BLaER1 treated with 17β-estradiol and CSF1 and Interleukin-3, amounts not matched to agents 10 nM and 100 nM (cell line): ENCODE measurements around the gene PYGL.

Source experiments
- H3K27ac ChIP-seq, 11 experiments: shearing (Covaris generic); formaldehyde crosslinking; 2 replicates each; pipeline ENCODE4 v1.8.1; 2022
- H3K27me3 ChIP-seq, 11 experiments: shearing (Covaris generic); formaldehyde crosslinking; 2 replicates each; pipeline ENCODE4 v1.8.1; 2022
- H3K36me3 ChIP-seq, 11 experiments: shearing (Covaris generic); formaldehyde crosslinking; 2 replicates each; pipeline ENCODE4 v1.8.1; 2022
- H3K4me1 ChIP-seq, 10 experiments: shearing (Covaris generic); formaldehyde crosslinking; 2 replicates each; pipeline ENCODE4 v1.8.1; 2022
- H3K4me2 ChIP-seq, 11 experiments: shearing (Covaris generic); formaldehyde crosslinking; 2 replicates each; pipeline ENCODE4 v1.8.1; 2022
- H3K4me3 ChIP-seq, 10 experiments: shearing (Covaris generic); formaldehyde crosslinking; 2 replicates each; pipeline ENCODE4 v1.8.1; 2022
- H3K9ac ChIP-seq, 11 experiments: shearing (Covaris generic); formaldehyde crosslinking; 2 replicates each; pipeline ENCODE4 v1.8.1; 2022
- H3K9me3 ChIP-seq, 11 experiments: shearing (Covaris generic); formaldehyde crosslinking; replicated peaks in 1 of 11; 2 replicates each; pipeline ENCODE4 v1.8.1; 2022
- H4K20me1 ChIP-seq, 11 experiments: shearing (Covaris generic); formaldehyde crosslinking; 2 replicates each; pipeline ENCODE4 v1.8.1; 2022
- Cebpa-rat ChIP-seq, 11 experiments: shearing (Covaris generic); IDR thresholded peaks; 2 replicates each; pipeline ENCODE4 v1.8.1; 2022

Gene PYGL

DNA sequence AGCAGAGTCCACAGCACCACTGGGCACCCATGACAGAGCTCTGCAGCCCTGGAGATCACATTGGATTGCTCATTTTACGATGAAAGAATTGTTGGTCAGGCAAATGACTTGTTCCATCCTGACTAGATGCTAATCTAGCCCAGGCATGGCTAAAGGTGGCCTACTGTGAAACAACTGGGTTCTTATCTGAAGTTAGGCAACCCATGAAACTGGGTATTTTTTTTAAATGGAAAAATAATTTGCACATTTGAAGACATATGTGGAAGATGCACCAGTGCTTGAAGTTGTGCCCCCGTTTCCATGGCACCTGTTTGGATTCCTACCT lies 8.3 kb downstream of the PYGL start:
- H3K4me1 ChIP-seq: peaks cover 0 to 100% (median 36%) of the 10 kb centered on the region in 10 experiments; a peak in 13 of 20 replicates

DNA sequence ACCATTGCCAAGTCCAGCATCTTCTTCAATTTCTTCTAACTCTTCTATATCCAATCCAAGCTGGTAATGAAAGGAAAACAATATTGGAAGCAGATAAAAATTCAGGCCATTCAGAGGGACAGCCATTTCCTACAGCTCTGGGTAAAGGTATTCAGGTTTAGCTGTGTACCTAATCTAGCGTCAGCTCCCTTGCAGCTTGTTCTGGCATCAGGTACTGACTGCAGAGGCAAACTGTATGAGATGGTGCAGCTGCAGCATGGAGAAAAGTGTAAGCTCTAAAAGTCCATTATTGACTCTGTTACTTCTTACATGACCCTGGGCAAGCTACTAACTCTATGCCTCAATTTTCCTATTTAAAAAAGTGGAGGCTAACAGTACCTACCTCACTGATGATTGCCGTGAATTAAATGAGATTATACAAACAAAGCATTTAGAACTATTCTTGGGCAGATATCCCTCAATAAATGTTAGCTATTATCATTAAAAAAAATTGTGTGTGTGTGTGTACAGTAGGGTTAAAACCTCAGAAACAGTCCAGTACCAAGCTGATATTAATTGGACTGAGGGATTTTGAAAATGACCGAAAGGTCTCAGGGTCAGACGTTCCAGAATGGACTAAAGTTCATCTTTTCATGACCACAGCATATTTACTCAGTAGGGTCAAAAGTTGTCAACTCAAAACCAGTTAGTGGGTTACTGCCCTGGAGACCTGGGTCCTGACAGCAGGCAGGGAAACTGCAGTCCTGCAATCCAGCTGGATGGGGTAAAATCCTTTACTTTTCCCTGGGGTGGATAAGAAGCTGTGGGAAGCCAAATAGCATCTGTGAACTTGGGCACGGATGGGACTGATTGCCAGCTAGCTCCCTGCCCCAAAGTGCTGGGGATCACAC lies 8.9 kb downstream of the PYGL start:
- Histone ChIP-seq H3K9me3 (peaks cover 0 to 6% (median 0%) of the 10 kb centered on the region in 11 experiments; a peak in 1 of 22 replicates), H3K4me3 (peak overlapping the region in 1 of 10 experiments; percentile 4; a peak in 1 of 20 replicates), H3K27ac (peak overlapping the region in 5 of 11 experiments; percentile 65 to 80 (median 79); a peak in 4 of 22 replicates), H3K27me3 (no peaks in the 10 kb centered on the region), H3K9ac (no peak overlapping the region), H3K36me3 (peaks cover 0 to 95% (median 0%) of the 10 kb centered on the region in 11 experiments; a peak in 9 of 22 replicates), H4K20me1 (peaks cover 0 to 21% (median 0%) of the 10 kb centered on the region in 11 experiments; a peak in 2 of 22 replicates), H3K4me1 (peaks cover 0 to 100% (median 41%) of the 10 kb centered on the region in 10 experiments; a peak in 13 of 20 replicates), H3K4me2 (peak overlapping the region in 5 of 11 experiments; percentile 69 to 94 (median 82); a peak in 8 of 22 replicates)
- no peak for TF ChIP-seq Cebpa-rat (IDR thresholded peaks at IDR 0.05)

More for the DNA sequence above, 8.3 kb downstream of the PYGL start:
- Histone ChIP-seq H3K36me3 (peaks cover 0 to 95% (median 0%) of the 10 kb centered on the region in 11 experiments; a peak in 9 of 22 replicates), H3K9ac (no peak overlapping the region), H4K20me1 (peaks cover 0 to 27% (median 0%) of the 10 kb centered on the region in 11 experiments; a peak in 3 of 22 replicates), H3K4me2 (peak overlapping the region in 5 of 11 experiments; percentile 69 to 94 (median 82); a peak in 8 of 22 replicates), H3K9me3 (peaks cover 0 to 6% (median 0%) of the 10 kb centered on the region in 11 experiments; a peak in 1 of 22 replicates), H3K4me3 (0 out of 20 replicates have a peak overlapping the region, but pooled peaks of 1 of the 10 experiments have one; percentile 11), H3K27me3 (peaks cover 0 to 4% (median under 1%) of the 10 kb centered on the region in 11 experiments; a peak in 9 of 22 replicates), H3K27ac (peak overlapping the region in 5 of 11 experiments; percentile 65 to 80 (median 79); a peak in 8 of 22 replicates)
- no peak for TF ChIP-seq Cebpa-rat (IDR thresholded peaks at IDR 0.05)

GRCh38 chr14:50932592-50933495 lies 11.4 kb downstream of the PYGL start:
- Histone ChIP-seq H3K9ac (peak overlapping the region in 4 of 11 experiments; percentile 16 to 42 (median 23); a peak in 4 of 22 replicates), H3K9me3 (peaks cover 0 to 18% (median 0%) of the 10 kb centered on the region in 11 experiments; a peak in 5 of 22 replicates), H3K27me3 (no peaks in the 10 kb centered on the region), H3K4me3 (no peak overlapping the region), H3K4me2 (peak overlapping the region in 7 of 11 experiments; percentile 11 to 94 (median 76); a peak in 11 of 22 replicates), H4K20me1 (peaks cover 0 to 6% (median 0%) of the 10 kb centered on the region in 11 experiments; a peak in 2 of 22 replicates), H3K36me3 (peaks cover 0 to 92% (median 0%) of the 10 kb centered on the region in 11 experiments; a peak in 9 of 22 replicates), H3K27ac (peak overlapping the region in 7 of 11 experiments; percentile 16 to 93 (median 47); a peak in 13 of 22 replicates), H3K4me1 (peaks cover 9 to 100% (median 62%) of the 10 kb centered on the region in 10 experiments)
- TF ChIP-seq Cebpa-rat (IDR thresholded peaks at IDR 0.05): no peak

- Histone ChIP-seq H3K4me2 (peak overlapping the region in 7 of 11 experiments; percentile 2 to 94 (median 76); a peak in 11 of 22 replicates), H3K4me1 (peaks cover 15 to 100% (median 62%) of the 10 kb centered on the region in 10 experiments), H3K9ac (peak overlapping the region in 3 of 11 experiments; percentile 16 to 42 (median 18); a peak in 3 of 22 replicates), H3K9me3 (peaks cover 0 to 24% (median 0%) of the 10 kb centered on the region in 11 experiments; a peak in 5 of 22 replicates), H3K27me3 (no peaks in the 10 kb centered on the region), H3K4me3 (no peak overlapping the region), H3K27ac (peak overlapping the region in 7 of 11 experiments; percentile 16 to 93 (median 47); a peak in 10 of 22 replicates), H3K36me3 (peaks cover 0 to 96% (median 0%) of the 10 kb centered on the region in 11 experiments; a peak in 9 of 22 replicates), H4K20me1 (peaks cover 0 to 3% (median 0%) of the 10 kb centered on the region in 11 experiments; a peak in 1 of 22 replicates)
- no peak for TF ChIP-seq Cebpa-rat (IDR thresholded peaks at IDR 0.05)
These were observed 12.1 kb downstream of the PYGL start for GRCh38 chr14:50932156-50932555.

DNA sequence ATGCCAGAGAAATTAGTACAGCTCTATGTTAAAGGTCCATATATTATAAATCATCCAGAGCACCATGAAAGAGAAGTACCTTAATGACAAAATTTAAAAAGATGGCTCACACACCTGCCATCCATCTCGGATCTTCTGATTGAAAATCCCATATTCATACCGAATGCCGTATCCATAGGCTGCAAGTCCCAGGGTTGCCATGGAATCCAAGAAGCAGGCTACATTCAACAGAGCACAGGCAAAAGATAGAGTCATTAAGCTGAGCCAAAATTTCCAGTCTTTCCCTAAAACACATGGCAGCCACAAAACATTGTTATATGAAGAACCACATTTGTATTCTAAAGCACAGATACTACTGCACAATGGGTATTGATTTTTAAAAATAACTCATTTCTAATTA lies 12.7 kb downstream of the PYGL start:
- H3K9ac ChIP-seq: no peak overlapping the region
- H3K36me3 ChIP-seq: peaks cover 0 to 92% (median 0%) of the 10 kb centered on the region in 11 experiments; a peak in 9 of 22 replicates
- H3K27me3 ChIP-seq: no peaks in the 10 kb centered on the region
- peaks cover 0 to 25% (median 0%) of the 10 kb centered on the region in 11 experiments; a peak in 5 of 22 replicates for H3K9me3 ChIP-seq
- peak overlapping the region in 5 of 11 experiments; percentile 25 to 93 (median 89); a peak in 6 of 22 replicates for H3K27ac ChIP-seq
- peak overlapping the region in 5 of 11 experiments; percentile 2 to 94 (median 84); a peak in 8 of 22 replicates for H3K4me2 ChIP-seq
- peaks cover 0 to under 1% (median 0%) of the 10 kb centered on the region in 11 experiments; a peak in 1 of 22 replicates for H4K20me1 ChIP-seq
- no peak overlapping the region for H3K4me3 ChIP-seq
- peaks cover 21 to 100% (median 62%) of the 10 kb centered on the region in 10 experiments for H3K4me1 ChIP-seq
- no peak for TF ChIP-seq Cebpa-rat (IDR thresholded peaks at IDR 0.05)

- Histone ChIP-seq H3K36me3 (peaks cover 0 to 88% (median 0%) of the 10 kb centered on the region in 11 experiments; a peak in 8 of 22 replicates), H3K4me3 (peak overlapping the region in 1 of 10 experiments; percentile 2; a peak in 1 of 20 replicates), H3K27ac (peak overlapping the region; percentile 76 to 94 (median 88); a peak in 21 of 22 replicates), H3K9me3 (peaks cover 0 to 25% (median 0%) of the 10 kb centered on the region in 11 experiments; a peak in 5 of 22 replicates), H3K4me2 (peak overlapping the region in 8 of 11 experiments; percentile 76 to 94 (median 80); a peak in 11 of 22 replicates), H3K4me1 (peaks cover 22 to 98% (median 70%) of the 10 kb centered on the region in 10 experiments), H3K27me3 (no peaks in the 10 kb centered on the region), H4K20me1 (no peaks in the 10 kb centered on the region), H3K9ac (peak overlapping the region in 3 of 11 experiments; percentile 75 to 79 (median 78); a peak in 4 of 22 replicates)
- TF ChIP-seq Cebpa-rat (IDR thresholded peaks at IDR 0.05): no peak
These were observed 14.8 kb downstream of the PYGL start for GRCh38 chr14:50929506-50929905.

DNA sequence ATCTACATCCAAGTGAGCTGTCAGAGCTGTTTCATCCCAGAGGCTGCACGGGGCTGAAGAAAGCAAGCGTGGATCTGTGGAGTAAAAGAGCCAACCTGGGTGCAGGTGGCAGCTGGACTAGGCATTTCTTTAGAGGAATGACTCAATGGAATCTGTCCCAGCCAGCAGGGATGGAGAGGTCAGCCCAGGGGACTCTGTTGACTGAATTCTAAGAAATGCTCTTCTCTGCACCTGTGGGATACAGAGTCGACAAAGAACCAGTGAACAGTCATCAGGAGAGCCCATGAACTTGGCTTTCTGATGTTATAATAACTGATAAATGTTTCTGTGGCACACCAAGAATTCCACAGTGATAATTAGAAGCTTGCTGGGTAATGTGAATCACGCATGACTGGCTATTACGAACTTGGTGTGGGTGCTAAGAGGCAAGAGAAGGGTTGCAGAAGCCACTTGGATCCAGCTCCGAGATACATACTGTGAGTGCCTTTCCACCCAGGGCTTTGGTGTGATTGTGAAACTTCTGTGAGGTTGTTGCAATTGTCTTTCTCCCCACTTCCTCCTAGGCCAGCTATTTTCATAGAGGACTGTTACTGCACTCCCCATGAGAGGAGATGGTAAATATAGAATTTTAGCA lies 16.2 kb downstream of the PYGL start:
- Histone ChIP-seq H3K27me3 (no peaks in the 10 kb centered on the region), H3K9me3 (peaks cover 0 to 25% (median 0%) of the 10 kb centered on the region in 11 experiments; a peak in 5 of 22 replicates), H3K4me2 (peak overlapping the region; percentile 48 to 94 (median 78)), H3K9ac (peak overlapping the region; percentile 55 to 80 (median 73); a peak in 20 of 22 replicates), H3K36me3 (peaks cover 0 to 88% (median 0%) of the 10 kb centered on the region in 11 experiments; a peak in 8 of 22 replicates), H3K27ac (peak overlapping the region; percentile 76 to 94 (median 88)), H3K4me1 (peaks cover 22 to 88% (median 69%) of the 10 kb centered on the region in 10 experiments), H4K20me1 (no peaks in the 10 kb centered on the region), H3K4me3 (peak overlapping the region in 3 of 10 experiments; percentile 7 to 26 (median 16); a peak in 3 of 20 replicates)
- peak; percentile 91 to 99 (median 98) for TF ChIP-seq Cebpa-rat (IDR thresholded peaks at IDR 0.05)
